ENCODE data around the gene GPR82.

GRCh38 chrX:41750716-41751115 is 26.7 kb downstream of the GPR82 start:
- no peak for TF ChIP-seq CTCF (IDR thresholded peaks at IDR 0.05; ENCODE audit: low read depth, low read length)
- TF ChIP-seq EZH2phosphoT487 (IDR thresholded peaks at IDR 0.05; ENCODE audit: low read depth): no peak
